NCI-H82 treated with DMSO at 0.1 percent for 48 hours (cell line): ENCODE data around the gene DCTN3.

Experiments used
- DNase-seq: peaks from one replicate; lab custom pipeline; 2025; ENCODE audit not compliant: unreplicated experiment; lab: John Stamatoyannopoulos, UW

The DCTN3 gene

DNA sequence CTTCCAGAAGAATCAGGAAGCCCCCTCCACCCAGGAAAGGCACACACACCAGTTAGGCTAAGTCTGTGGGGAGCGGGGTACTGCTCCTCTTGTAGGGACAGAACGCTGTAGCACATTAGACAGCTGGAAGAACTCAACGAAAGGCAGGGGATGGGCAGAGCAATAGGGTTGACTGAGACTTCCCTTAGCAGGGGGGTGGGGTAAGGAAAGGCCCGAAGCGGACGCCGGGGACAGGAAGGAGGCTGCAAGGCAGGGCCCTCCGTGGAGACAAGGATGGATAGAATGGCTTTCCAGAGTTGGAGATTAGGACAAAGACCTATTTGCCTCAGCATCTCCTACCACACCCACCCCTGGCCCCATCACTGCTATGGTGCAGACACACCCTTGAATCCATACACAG, 45.1 kb downstream of the DCTN3 start:
- DNase-seq = no peak

DNA sequence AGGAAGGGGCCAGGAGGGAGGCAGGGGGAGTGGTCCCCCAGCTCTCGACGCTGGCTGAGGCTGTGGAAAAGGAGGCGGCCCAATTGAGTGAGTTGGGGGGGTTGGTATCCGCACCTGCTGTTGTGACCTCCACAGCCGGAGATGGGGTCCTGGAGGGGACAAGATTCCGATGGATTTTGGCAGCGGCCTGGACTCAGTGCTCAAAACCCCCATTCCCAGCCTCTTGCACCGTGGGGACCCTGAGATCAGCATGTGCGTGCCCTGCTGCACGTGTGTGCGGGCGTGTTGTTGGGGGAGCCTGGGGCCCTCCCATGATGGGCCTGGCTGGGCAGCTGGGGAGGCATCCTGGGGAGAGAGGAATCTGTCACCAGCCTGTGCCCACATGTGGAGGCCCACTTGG, 45.7 kb downstream of the DCTN3 start:
- no peak for DNase-seq

DNA sequence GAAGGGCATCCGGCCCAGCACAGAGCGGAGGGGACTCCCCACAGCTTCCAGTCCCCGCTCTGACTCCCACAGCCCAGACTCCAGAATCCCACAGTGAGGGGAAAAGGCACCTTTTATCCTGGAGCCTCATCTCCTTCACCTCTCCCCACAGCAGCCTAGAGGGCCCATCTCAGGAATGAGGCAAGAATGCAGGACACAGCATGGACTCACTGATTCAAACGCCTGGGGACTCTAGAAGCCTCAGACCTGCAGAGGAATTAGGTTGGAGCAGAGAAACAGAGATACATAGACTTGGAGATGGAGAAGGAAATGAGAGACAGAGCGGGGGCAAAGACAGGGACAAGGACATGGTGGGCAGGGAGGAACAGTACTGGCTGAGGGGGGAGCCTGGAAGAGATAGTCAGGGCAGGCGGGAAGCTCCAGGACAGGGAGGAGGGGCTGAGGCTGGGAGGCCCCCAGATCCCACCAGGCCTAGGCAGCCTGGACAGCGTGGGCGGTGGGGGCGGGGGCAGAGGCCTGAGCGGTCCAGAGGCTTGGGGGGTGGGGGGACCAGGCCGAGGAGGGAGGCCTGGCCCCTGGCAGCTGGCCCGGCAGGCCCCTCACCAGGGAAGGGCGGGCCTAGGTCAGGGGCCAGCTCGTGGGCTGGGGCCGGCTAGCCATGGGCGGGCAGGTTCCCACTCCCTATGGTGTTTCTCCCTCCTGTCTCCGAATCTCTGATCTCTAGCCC, 46.5 kb downstream of the DCTN3 start:
- DNase-seq = no peak

DNA sequence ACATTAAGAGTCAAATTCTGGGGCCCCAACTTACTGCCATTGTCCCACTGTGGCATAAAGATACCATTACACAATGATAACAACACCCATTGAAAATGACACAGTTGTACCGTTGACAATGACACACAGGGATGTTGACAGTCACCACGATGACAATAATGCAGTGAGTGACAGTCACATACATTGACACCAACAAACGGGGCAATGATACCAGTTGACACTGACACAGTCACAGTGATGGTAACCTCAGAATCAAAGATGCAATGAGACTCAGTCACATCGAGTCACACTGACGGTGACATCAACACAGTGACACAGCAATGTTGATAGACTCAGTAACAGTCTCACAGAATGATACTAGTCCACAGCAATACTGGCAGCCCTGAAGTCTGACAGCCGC, 47.7 kb downstream of the DCTN3 start:
- no peak for DNase-seq

DNA sequence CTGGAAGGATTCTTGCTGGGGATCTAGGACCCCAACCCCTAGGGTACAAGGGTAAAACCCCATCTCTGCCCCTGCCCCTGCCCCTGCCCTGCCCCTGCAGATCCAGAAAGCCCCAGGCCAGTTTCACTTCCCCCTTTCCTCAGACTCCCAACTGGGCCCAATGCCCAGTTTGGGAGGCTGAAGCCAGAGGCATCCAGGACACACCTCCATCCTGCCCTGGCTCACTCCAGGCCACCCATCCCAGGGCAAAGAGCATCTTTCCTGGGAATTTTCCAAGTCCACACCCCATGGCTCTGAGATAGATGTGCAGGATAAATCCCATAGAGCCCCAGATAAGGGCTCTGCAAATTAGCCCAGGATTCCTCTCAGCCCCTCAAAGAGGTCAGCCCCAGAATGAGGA, 48.2 kb downstream of the DCTN3 start:
- no peak for DNase-seq

DNA sequence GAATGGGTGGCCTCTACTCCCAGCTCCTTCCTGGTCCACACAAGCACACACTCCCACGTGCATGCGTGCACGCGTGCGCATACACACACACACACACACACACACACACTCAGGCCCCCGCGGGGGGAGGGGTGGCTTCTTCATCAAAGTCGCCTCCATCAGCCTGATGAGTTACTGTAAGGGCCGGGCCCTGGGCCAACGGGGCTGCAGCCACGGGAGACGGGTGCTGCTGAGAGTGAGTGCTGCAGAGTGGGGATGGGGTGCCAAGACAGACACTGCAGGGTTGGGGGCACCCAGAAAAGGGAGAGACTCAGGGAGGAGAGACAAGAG, 48.8 kb downstream of the DCTN3 start:
- no peak for DNase-seq

DNA sequence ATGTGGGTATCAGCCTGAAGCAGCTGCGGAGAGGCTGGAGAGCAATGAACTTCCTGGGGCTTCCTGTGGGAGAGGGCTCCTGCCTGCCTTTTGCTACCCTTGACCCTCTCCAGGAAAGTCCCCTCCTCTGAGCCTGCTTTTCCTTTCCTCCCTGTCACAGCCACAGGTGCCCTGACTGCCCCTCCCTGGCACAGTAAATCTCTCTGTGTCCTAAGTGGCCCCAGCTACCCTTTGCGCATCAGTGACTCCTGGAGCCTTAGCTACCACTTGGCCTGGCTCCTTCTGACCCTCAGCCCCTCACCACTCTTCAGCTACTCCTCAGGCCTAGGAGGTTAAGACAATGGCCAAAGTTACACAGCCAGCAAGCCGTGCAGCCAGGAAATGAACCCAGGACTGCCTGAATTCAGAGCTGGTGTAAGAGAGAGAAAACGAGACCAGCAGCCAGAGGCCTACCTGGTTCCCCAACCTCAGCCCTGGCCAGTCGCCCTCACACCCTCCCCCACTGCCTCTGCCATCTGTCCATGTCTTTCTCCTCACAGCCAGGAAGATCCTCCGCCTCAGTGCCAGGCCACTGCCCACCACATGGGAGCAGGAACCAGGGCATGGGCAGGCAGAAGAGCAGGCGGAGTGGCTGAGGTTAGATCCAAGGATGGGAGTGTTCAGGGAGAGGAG, 49.4 kb downstream of the DCTN3 start:
- DNase-seq = no peak

DNA sequence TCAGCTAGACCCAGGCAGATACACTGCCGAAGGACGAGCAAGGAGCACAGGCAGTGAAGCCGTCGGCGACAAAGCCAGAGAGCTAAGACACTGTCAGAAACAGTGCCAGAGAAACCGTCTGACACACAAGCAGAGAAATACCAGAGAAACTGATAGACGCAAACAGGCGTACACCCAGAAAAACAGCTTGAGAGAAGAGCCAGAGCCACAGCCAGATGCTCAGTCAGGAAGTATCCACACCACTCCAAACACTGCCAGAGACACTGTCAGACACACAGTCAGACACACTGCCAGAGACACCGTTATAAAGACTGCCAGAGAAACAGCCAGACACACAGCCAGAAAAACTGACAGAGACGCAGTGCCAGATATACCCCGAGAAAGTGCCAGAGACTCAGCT, 49.9 kb downstream of the DCTN3 start:
- no peak for DNase-seq

DNA sequence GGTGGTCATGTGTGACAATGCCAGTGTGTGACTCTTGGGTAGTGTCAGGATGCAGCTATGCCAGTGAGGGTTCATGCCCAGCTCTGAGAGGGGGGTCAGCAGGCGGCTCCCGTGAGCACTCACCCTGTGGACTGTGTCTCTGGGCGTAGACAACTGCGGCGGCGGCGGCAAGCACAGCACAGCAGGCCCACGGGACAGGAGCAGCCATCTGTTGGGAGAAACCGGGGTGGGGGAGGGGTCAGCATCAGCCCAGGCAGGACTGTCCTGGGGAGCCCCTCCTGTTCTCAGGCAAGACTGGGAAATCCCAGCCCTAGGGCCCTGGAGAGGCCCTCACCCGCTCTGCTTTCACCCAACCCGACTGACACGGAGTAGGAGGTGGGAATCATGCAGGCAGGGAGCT, 51.5 kb downstream of the DCTN3 start:
- DNase-seq = peak; percentile 20

DNA sequence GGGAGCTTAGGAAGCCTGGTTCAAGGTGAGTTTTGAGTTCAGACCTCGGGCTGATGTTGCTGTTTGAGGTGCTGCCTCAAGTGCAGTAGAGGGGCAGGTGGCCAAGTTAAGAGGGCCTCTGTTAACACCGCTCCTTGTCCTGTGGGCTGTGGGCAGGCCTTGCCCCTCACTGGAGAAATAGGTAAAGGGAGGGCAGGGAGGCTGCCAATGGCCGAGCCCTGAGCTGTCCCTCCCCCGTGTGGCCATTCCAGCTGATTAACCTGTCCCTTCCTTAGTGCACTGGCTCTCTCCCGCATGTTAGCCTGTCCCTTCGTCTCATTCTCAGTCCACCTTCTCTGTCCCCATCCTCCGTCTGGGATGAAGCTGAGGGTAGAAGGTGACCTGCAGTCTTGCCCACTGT, 52.2 kb downstream of the DCTN3 start:
- DNase-seq = no peak

DNA sequence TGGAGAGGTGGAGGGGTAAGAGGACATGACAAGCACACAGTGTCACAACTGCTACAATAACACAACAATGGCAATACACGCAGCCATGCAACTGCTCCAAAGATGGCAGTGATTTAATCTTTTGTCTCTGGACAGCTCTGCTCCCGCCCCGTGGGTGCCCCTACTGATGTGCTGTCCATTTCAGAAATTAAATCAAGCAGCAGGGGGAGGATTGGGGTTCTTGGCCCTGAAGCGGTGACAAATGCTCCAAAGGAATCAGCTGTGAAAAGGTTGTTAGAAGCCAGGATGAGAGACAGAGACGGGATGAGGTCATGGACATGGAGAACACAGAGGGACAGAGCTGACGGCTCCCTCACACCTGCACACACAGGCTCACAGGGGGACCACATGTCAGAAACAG, 53.3 kb downstream of the DCTN3 start:
- no peak for DNase-seq

DNA sequence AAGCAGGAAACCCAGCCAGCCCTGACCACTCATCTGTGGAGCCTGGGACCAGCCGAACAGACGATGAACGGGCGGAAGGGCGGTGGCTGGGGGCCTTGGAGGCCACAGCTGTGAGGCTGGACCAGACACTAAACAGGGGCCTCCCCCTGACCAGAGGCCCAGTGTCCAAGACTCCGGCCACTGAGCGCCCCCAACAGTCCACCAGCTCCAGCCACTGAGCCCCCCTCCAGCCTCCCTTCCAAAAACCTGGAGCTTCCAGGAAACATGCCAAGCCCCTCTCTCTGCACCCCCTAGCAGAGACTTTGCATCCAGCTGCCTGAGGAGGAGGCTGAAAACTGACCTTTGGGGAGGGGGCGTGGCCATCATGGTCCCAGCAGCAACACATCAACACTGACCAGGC, 54.0 kb downstream of the DCTN3 start:
- DNase-seq = no peak

DNA sequence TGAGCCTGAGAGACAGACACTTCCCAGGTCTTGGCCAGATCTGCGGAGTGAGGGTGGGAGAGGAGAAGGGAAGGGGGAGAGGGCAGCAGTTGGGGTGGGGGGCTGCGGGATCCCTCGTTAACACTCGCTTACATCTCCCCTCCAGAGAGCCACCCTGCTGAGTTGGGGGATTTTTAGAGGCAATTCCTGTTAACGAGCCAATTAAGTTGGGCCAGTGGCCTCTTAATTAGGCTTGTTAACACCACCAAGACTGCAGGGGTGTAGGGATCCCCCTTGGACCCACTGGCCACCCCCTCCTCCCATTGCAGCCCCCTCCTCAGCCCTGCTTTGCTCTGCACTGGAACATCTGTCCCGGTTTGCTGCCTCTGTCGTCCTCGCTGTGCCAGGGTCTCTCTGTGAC, 54.4 kb downstream of the DCTN3 start:
- no peak for DNase-seq

DNA sequence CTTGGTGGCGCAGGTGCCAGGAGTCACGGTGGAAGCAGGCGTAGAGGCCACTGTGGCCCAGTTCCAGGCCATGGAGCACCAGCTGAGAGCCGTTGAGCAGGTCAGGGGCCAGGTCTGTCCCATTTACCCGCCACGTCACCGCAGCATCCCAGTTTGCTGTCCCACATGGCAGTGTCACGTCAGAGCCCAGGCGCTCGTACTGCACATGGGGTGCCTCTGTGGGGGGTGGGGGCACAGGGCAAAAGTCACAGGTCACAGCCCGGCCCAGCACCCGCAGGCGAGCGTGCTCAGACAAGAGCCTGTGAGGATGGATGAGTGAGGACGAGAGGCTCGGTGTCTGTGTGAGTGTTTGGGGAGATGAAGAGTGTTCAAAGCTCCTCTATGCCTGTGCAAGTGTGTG, 55.7 kb downstream of the DCTN3 start:
- no peak for DNase-seq
